Measurements from ENCODE around the gene PRSS33.

PRSS33 gene

DNA sequence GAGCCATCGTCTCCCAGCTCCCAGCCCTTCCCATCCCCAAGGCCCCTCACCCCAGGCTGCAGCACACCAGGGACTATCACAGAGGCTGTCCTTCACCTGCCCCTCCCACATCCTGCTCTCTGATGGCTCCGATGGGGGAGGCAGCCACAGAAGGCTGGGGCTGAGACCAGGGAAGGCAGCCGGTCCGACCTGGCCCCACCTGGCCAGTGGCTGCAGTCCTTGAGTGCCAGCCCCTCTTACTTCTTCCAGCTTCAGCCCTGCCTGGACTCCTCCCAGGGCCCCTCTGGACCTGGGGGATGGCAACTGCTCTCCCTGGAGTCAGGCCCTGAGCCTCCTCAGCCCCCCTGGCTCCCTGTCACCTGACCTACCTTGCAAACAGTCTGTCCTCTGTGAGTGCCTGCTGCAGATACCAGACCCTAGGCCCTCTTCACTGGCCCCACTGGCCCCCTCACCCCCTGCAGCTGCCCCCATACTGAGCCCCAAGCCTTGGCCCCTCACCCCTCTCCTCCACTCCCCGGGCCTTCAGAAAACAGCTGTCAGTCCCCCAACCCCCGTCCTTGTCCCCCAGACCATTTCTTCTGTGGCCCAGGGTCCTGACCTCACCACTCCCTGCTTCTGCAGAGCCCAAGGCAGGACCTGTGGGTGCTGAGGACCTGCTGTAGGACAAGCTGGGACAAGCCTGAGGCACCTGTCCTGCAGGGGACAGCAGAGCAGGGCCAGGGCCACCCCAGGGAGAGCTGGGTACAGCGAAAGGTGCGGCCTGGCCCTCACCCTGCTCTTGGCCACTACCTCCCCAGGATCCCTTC, 47.5 kb downstream of the PRSS33 start:
- DNase-seq, result no peak

GRCh38 chr16:2738615-2739014, 48.7 kb downstream of the PRSS33 start:
- no peak for DNase-seq

DNA sequence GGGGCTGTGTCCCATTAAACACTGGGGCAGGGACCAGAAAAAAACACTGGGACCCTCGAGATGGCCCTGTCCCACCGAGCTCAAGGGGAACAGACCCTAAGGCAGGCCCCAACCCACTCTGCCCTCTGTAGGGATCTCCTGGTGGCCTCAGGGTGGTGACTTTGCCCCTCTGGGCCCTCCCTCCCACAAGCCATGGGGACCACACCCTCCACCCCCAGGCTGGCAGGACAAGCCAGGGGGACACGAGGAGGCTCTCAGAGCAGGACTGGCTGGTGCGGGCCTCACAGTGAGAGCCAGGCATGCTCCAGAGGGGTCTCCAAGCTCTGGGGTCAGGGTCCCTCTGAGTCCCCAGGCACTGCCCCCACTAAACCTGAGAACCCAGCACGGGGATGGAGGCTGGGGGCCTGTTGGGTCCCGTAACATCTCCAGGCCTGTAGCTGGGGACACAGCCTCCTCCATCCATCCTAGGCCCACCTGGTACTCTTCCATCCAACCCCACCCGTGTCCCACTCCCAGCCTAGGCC, 49.4 kb downstream of the PRSS33 start:
- DNase-seq, result no peak

- DNase-seq, result no peak
Observed at GRCh38 chr16:2737238-2737605, 50.1 kb downstream of the PRSS33 start.

DNA sequence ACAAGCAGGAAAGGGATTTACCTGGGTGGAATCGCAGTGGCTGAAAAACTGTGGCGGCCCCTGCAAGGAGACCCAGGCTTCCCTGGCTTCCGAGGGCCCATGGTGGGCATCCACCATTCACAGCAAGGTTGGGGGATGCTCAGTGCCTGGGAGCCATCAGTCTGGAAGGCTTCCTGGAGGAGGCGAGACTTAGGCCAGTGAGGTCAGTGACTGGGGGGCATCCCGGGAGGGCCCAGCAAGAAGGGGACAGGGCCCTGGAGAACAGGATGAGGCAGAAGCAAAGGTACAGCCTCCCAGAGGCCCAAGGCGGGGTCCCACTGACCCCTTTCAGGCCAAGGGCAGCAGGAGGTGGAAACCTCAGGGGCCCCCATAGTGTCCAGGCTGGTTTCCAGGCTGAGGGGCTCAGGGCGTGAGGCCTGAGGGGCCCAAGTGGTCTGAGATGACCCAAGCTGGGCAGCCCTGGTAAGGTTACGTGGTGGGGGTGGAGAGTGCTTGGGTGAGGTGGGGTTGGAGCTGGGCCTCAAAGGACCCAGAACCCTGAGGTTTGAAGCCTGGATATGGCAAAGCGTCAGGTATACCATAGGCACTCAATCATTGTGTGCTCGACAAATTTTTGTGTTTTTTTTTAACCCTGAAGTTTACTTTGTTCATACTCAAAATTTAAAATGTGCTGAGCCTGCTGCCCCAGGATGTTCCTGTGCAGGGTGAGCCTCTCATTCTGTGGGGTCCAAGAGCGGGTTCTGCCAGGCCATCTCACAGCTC, 50.7 kb downstream of the PRSS33 start:
- no peak for DNase-seq

- DNase-seq, result no peak
Observed at GRCh38 chr16:2734844-2735515, 52.4 kb downstream of the PRSS33 start.
